LHCN-M2 (cell line): ENCODE measurements around the gene EGFL7. TPM values are rescaled to one million over a fixed set of nuclear protein-coding genes. Genes with fewer than 3 reads are reported as not detected.

ENCODE experiments used
- DNase-seq: peaks from one replicate; pipeline ENCODE4 v3.0.0-alpha.2; 2012; ENCODE audit warnings: low read depth
- total RNA-seq: library from RNA; depleted of rRNA; stranded (reverse); fragments of >200 nt; gene quantifications from 2 replicates; pipeline ENCODE4 v1.2.3, GENCODE V29; 2014

The EGFL7 gene
- total RNA-seq, 1 experiment from 2014 or later: 7.6 TPM

GRCh38 chr9:136659861-136660784 is 2.6 kb upstream of the EGFL7 start:
- no peak for DNase-seq

- DNase-seq: no peak
Measured at GRCh38 chr9:136660971-136661550, 1.7 kb upstream of the EGFL7 start.

- no peak for DNase-seq
Measured at GRCh38 chr9:136661641-136662325, 933 bp upstream of the EGFL7 start.

- no peak for DNase-seq
Measured at GRCh38 chr9:136662326-136662655, 425 bp upstream of the EGFL7 start.

- DNase-seq: no peak
Measured at GRCh38 chr9:136664000-136664915, 1.5 kb downstream of the EGFL7 start.

GRCh38 chr9:136665111-136665703 is 2.5 kb downstream of the EGFL7 start:
- no peak for DNase-seq

GRCh38 chr9:136665704-136666371 is 3.1 kb downstream of the EGFL7 start:
- DNase-seq: no peak

GRCh38 chr9:136666372-136667213 is 3.9 kb downstream of the EGFL7 start:
- no peak for DNase-seq

GRCh38 chr9:136667214-136667939 is 4.7 kb downstream of the EGFL7 start:
- DNase-seq: no peak

GRCh38 chr9:136667940-136668760 is 5.4 kb downstream of the EGFL7 start:
- no peak for DNase-seq

GRCh38 chr9:136668983-136669790 is 6.5 kb downstream of the EGFL7 start:
- no peak for DNase-seq

GRCh38 chr9:136669791-136670464 is 7.2 kb downstream of the EGFL7 start:
- no peak for DNase-seq

- no peak for DNase-seq
Measured at GRCh38 chr9:136670576-136671253, 8.0 kb downstream of the EGFL7 start.

- DNase-seq: no peak
Measured at GRCh38 chr9:136671254-136671614, 8.5 kb downstream of the EGFL7 start.

- no peak for DNase-seq
Measured at GRCh38 chr9:136671646-136672430, 9.1 kb downstream of the EGFL7 start.
